ENCODE measurements around the gene PACC1.

The PACC1 gene

DNA sequence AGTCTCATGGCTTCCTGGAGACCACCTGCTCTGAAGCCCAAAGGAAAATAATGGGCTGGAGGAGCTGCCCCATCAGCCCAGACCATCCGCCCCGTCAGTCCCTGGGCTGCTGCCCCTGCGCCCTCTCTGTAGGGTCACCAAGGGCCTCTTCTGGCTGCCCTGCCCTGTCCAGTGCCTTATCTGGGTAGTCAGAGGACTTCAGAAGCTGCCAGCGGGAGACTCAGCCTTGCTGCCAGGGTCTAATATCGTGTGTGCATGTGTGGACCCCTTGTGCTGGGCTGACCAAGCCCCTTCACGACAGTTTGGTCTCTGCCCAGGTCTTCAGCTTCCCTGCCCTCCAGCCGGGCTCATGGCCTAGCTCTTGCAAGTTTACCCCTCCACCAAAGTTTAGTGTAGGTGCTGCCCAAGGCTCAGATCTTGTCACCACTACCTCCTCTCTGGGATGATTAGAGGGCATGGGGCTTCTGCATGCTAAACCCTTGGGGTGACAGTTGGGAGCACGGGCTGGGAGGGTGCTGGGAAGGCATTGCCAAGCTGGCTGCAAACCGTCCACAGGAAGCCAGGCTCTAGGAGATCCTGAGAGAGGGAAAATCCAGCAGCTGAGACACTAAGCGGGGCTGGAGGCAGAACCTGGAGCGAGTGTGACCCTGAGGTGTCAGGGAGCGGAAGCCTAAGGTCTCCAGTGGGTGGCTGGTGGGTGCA, 38.6 kb upstream of the PACC1 start:
- ChIA-PET CTCF (interaction anchor here (0.7 to 9.6 kb wide), 14 partner anchors 8 to 773 kb away, joined by 3 to 279 read pairs (median 7); partner anchors contain the start of genes DTL and INTS7), POLR2A (interaction anchor here (1.1 kb wide), 1 partner anchor 21 kb away, joined by 3 read pairs; the partner anchor contains the start of gene NENF)
- no peak overlapping the region for H3K4me3 ChIP-seq (ENCODE audit: low read depth, low read length)
- TF ChIP-seq, protein P1, sequence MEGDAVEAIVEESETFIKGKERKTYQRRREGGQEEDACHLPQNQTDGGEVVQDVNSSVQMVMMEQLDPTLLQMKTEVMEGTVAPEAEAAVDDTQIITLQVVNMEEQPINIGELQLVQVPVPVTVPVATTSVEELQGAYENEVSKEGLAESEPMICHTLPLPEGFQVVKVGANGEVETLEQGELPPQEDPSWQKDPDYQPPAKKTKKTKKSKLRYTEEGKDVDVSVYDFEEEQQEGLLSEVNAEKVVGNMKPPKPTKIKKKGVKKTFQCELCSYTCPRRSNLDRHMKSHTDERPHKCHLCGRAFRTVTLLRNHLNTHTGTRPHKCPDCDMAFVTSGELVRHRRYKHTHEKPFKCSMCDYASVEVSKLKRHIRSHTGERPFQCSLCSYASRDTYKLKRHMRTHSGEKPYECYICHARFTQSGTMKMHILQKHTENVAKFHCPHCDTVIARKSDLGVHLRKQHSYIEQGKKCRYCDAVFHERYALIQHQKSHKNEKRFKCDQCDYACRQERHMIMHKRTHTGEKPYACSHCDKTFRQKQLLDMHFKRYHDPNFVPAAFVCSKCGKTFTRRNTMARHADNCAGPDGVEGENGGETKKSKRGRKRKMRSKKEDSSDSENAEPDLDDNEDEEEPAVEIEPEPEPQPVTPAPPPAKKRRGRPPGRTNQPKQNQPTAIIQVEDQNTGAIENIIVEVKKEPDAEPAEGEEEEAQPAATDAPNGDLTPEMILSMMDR (IDR thresholded peaks at IDR 0.05; ENCODE audit: insufficient read depth, low read length, missing control alignments), result no peak
- no peak for DNase-seq (ENCODE audit: low read depth, low spot score)

- TF ChIP-seq, protein P1 (IDR thresholded peaks at IDR 0.05; ENCODE audit: insufficient read depth, low read length, missing control alignments), result no peak
- no peak overlapping the region for H3K4me3 ChIP-seq (ENCODE audit: low read depth, low read length)
- ChIA-PET POLR2A (interaction anchor here (1.1 kb wide), 1 partner anchor 20 kb away, joined by 3 read pairs; the partner anchor contains the start of gene NENF), CTCF (interaction anchor here (0.7 to 9.6 kb wide), 14 partner anchors 9 to 423 kb away, joined by 3 to 279 read pairs (median 4); partner anchors contain the start of genes DTL and INTS7)
- DNase-seq (ENCODE audit: low read depth, low spot score), result no peak
Observed at GRCh38 chr1:212452323-212453155, 37.9 kb upstream of the PACC1 start.

- ChIA-PET POLR2A (no interaction called here), CTCF (interaction anchor here (1.0 to 9.6 kb wide), 7 partner anchors 11 to 417 kb away, joined by 3 to 279 read pairs (median 8); partner anchors contain the start of genes DTL and INTS7)
- TF ChIP-seq, protein P1 (IDR thresholded peaks at IDR 0.05; ENCODE audit: insufficient read depth, low read length, missing control alignments), result no peak
- DNase-seq (ENCODE audit: low read depth, low spot score), result no peak
- H3K4me3 ChIP-seq (ENCODE audit: low read depth, low read length), result no peak overlapping the region
Observed at GRCh38 chr1:212451416-212452322, 37.0 kb upstream of the PACC1 start.

DNA sequence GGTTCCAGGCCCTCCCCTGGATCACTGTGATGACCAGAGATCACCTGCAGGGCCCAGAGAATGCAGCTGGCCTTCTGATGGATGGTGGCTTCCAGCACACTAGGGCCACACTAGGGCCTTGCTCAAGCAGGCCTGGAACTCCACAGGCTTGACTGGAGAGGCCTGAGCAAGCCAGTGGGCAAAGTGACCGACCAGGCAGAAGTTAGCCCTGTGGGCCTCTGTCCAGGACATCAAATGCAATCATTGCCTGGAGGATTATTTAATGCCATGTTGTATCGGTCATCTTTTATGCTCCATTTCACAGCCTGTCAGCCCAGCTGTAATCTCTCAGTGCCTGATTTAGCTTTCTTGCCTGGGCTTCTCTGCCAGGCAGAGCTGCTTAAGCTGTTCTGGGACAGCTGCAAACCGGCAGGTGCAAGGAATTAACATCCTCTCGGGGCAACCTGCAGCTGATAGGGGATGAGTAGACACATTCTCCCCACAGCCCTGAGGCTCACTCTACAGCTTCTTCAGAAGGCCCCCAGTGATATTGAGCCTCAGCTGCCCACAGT, 35.7 kb upstream of the PACC1 start:
- CTCF ChIA-PET, result interaction anchor here (0.9 to 9.6 kb wide), 5 partner anchors 27 to 416 kb away, joined by 3 to 279 read pairs (median 10); partner anchors contain the start of genes DTL and INTS7
- H3K4me3 ChIP-seq (ENCODE audit: low read depth, low read length), result no peak overlapping the region
- TF ChIP-seq, protein P1 (IDR thresholded peaks at IDR 0.05; ENCODE audit: insufficient read depth, low read length, missing control alignments), result no peak
- POLR2A ChIA-PET, result no interaction called here
- DNase-seq (ENCODE audit: low read depth, low spot score), result no peak

DNA sequence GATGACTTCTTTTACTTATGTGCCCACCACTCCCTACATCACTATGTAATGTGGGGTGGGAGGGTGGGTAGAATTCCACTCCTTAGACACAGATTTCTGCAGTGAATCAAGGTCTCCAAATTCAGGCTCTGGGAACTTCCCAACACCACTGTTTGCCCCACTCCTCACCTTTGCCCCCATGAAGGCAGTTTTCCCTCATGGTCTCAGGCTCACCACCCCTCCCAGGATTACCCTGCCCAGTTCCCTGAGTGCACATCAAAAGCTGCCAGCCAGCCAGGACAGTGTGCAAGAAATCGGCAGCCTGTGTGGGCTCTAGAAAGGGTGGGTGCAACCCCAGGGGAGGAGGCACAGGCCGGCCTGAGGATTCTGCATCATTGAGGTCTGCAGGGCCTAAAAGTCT, 32.8 kb upstream of the PACC1 start:
- ChIA-PET POLR2A (no interaction called here), CTCF (interaction anchor here (0.8 to 1.7 kb wide), 3 partner anchors 8 to 384 kb away, joined by 3 to 10 read pairs (median 3); no protein-coding TSS in a partner anchor)
- no peak for DNase-seq (ENCODE audit: low read depth, low spot score)
- H3K4me3 ChIP-seq (ENCODE audit: low read depth, low read length), result no peak overlapping the region
- TF ChIP-seq, protein P1 (IDR thresholded peaks at IDR 0.05; ENCODE audit: insufficient read depth, low read length, missing control alignments), result no peak

Data from AG04449 (cell line).